ENCODE results near the gene MTUS2. TPM values are rescaled to one million over a fixed set of nuclear protein-coding genes. Genes with fewer than 3 reads are reported as not detected.

Gene MTUS2
- total RNA-seq, 1 experiment from 2014 or later: 0.35 TPM

DNA sequence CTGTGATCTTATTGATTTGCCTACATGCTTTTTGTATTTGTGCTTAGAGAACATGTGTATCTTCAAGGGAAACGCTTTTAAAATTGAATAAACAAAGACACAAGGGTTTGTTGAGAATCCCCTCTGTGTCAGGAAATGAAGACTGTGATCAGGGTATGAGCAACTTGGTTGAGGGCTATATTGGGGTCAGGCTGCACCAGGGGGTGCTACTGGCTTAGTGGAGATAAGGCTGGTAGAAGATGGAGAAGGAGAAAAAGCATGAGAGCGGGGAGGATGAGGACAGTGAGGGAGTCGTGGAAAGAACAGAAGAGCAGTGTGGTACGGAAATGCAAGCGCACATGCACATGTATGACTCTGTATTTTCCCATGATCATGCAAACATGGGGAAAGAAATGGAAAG lies 201.6 kb downstream of the MTUS2 start:
- Histone ChIP-seq H3K79me1 (ENCODE audit: insufficient read depth, low read depth, low read length, poor library complexity, severe bottlenecking) (no peaks in the 10 kb centered on the region), H2AFZ (ENCODE audit: low read length) (no peak overlapping the region), H3K14ac (ENCODE audit: insufficient read depth, low read length) (no peak overlapping the region), H3T11ph (ENCODE audit: low read length) (no peak overlapping the region), H2BK20ac (ENCODE audit: low read depth, low read length, poor library complexity, severe bottlenecking) (no peak overlapping the region), H3K79me2 (ENCODE audit: insufficient read depth, low read length) (no peaks in the 10 kb centered on the region), H3K4me2 (ENCODE audit: insufficient read depth, insufficient read length, low read length) (no peak overlapping the region), H3K56ac (ENCODE audit: insufficient read length, low read depth, low read length) (no peak overlapping the region), H4K5ac (ENCODE audit: insufficient read length, low read depth, low read length) (no peak overlapping the region), H4K8ac (replicated peaks; ENCODE audit: insufficient read length, low read depth, low read length) (no peak overlapping the region), H4K91ac (ENCODE audit: insufficient read length, low read depth, low read length) (no peak overlapping the region), H3K27me3 (ENCODE audit: insufficient read depth, low read length) (no peaks in the 10 kb centered on the region), H4K20me1 (ENCODE audit: control insufficient read depth, insufficient read depth, insufficient read length) (no peaks in the 10 kb centered on the region), H2BK12ac (ENCODE audit: insufficient read length, low read depth, low read length) (no peak overlapping the region), H3K18ac (ENCODE audit: insufficient read length, low read depth, low read length) (no peak overlapping the region), H3K9me3 (ENCODE audit: control insufficient read depth, low read depth, low read length) (no peaks in the 10 kb centered on the region), H2BK15ac (ENCODE audit: low read depth, low read length) (no peak overlapping the region), H2AK5ac (ENCODE audit: insufficient read length, low read length) (no peak overlapping the region), H3K4ac (ENCODE audit: low read depth, low read length) (no peak overlapping the region), H2BK5ac (ENCODE audit: insufficient read length, low read length) (no peak overlapping the region), H3K23ac (ENCODE audit: insufficient read length, low read depth, low read length) (no peak overlapping the region), H3K27ac (ENCODE audit: insufficient read length, low read depth, low read length) (no peak overlapping the region), H3K4me1 (ENCODE audit: insufficient read depth, low read length) (no peaks in the 10 kb centered on the region), H2BK120ac (ENCODE audit: low read depth, low read length, poor library complexity, severe bottlenecking) (no peak overlapping the region), H3K9ac (ENCODE audit: extremely low read depth, insufficient read length, low read length) (no peak overlapping the region), H3K23me2 (ENCODE audit: insufficient read length, low read depth, low read length, poor library complexity, severe bottlenecking) (no peaks in the 10 kb centered on the region)
- peaks cover 0 to 3% of the 10 kb centered on the region in 2 experiments; a peak in 2 of 4 replicates for H3K4me1 Mint-ChIP-seq
- WGBS (ENCODE audit: extremely low coverage, insufficient read length, low lambda C conversion rate): no CpG with 5 or more reads among the region's 5 CpGs
- no peak for DNase-seq
- no peak overlapping the region for H3K27ac Mint-ChIP-seq
- peaks cover 0 to 3% of the 10 kb centered on the region in 2 experiments; a peak in 1 of 5 replicates for H3K9me3 Mint-ChIP-seq
- peaks cover 6% of the 10 kb centered on the region for H3K27me3 Mint-ChIP-seq (ENCODE audit: low read depth)
- no peak overlapping the region for H3K4me3 Mint-ChIP-seq
- peaks cover 0 to 3% (median 0%) of the 10 kb centered on the region in 3 experiments; a peak in 1 of 7 replicates for H3K36me3 Mint-ChIP-seq (ENCODE audit: insufficient read depth in 1 of 3, low read depth in 3 of 3)
- TF ChIP-seq, protein P1, sequence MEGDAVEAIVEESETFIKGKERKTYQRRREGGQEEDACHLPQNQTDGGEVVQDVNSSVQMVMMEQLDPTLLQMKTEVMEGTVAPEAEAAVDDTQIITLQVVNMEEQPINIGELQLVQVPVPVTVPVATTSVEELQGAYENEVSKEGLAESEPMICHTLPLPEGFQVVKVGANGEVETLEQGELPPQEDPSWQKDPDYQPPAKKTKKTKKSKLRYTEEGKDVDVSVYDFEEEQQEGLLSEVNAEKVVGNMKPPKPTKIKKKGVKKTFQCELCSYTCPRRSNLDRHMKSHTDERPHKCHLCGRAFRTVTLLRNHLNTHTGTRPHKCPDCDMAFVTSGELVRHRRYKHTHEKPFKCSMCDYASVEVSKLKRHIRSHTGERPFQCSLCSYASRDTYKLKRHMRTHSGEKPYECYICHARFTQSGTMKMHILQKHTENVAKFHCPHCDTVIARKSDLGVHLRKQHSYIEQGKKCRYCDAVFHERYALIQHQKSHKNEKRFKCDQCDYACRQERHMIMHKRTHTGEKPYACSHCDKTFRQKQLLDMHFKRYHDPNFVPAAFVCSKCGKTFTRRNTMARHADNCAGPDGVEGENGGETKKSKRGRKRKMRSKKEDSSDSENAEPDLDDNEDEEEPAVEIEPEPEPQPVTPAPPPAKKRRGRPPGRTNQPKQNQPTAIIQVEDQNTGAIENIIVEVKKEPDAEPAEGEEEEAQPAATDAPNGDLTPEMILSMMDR (conservative IDR thresholded peaks at IDR 0.05): no peak

All from H9 (cell line).